ENCODE data around the gene UGT1A4. TPM values are rescaled to one million over a fixed set of nuclear protein-coding genes. Genes with fewer than 3 reads are reported as not detected.
A peak's percentile ranks its signal among the peaks of the same experiment; 100 is the strongest.

UGT1A4 gene
- total RNA-seq: not detected in 2 replicates

DNA sequence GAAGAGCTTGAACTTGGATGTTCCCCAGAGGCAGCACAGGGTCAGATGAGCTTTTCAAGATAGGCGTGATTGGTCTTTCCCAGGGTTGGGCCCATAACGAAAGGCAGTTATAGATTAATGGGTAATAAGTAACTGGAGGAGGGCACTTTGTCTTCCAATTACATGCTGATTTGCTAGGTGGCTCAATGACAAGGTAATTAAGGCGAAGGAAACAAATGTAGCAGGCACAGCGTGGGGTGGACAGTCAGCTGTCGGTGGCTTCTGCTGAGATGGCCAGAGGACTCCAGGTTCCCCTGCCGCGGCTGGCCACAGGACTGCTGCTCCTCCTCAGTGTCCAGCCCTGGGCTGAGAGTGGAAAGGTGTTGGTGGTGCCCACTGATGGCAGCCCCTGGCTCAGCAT is at the start of gene UGT1A4:
UGT1A4 (plus strand) TSS at position 185 of the 400 bp plus-strand sequence; CDS start at position 270, 85 bp downstream.
- no peak for DNase-seq (ENCODE audit: low read depth in 2 of 2)

DNA sequence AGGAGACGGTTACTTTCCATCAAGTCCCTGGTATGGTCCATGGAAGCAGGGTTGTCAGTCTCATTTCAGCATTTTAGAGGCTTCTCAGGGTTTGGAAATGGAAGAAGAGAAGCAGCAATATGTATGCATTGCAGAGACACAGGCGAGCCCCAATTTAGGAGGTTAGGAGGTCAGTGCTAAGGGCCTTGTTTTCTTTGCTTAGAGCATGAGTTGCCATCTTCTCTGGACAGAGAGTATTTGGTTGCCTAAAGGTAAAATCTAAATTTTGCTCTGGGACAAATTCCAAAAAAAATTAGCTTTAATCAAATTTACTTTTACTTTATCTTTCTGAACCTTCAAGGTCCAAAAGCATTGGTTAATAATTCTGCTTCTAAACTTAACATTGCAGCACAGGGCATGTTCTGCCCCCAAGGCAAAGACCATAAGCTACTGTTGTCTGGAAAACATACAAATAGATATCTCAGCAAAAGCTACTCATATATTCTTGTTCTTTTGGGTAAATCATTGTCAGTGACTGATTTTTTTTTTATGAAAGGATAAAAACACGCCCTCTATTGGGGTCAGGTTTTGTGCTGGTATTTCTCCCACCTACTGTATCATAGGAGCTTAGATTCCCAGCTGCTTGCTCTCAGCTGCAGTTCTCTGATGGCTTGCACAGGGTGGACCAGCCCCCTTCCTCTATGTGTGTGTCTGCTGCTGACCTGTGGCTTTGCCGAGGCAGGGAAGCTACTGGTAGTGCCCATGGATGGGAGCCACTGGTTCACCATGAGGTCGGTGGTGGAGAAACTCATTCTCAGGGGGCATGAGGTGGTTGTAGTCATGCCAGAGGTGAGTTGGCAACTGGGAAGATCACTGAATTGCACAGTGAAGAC is 47.0 kb upstream of the UGT1A4 start, which contains the start of gene UGT1A9:
UGT1A9 (plus strand) TSS at position 609 of the 872 bp plus-strand sequence; CDS start at position 646, 37 bp downstream.
- DNase-seq (ENCODE audit: low read depth in 2 of 2): no peak

DNA sequence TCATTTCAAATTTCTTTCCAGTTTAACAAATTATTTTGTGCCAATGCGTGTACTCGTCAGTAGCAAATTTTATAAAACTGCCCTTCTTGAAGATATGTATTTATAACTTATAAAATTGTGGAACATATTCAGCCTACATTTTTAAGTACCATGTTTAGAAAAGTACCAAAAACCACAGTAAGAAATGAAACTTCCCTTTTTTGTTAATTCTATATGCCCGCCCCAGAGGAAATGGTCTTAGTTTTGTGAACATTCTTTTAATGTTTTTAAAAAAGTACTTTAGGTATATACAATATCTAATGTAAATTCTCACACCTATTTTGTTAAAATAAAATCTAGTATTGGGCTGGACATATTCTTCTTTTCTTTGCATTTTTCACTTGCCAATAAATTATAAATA is 45.6 kb upstream of the UGT1A4 start:
- DNase-seq (ENCODE audit: low read depth in 2 of 2): no peak

DNA sequence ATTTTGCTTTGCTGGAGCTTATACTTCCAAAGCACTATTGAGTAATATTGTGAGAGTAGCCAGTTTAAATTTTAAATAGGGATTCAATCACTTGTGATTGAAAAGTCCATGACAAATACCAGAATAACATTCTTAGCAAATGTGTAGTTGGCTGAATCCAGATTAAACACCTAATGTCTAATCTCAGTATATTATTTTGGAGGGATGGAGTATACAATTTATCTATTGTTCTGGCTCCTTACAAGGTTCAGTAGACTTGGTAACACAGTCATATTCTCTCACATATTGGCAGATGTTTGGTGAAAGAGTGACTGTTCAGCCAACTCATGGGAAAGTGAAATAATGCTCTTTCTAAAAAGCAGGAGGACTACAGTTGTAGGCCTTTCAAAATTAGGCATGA is 44.6 kb upstream of the UGT1A4 start:
- no peak for DNase-seq (ENCODE audit: low read depth in 2 of 2)

DNA sequence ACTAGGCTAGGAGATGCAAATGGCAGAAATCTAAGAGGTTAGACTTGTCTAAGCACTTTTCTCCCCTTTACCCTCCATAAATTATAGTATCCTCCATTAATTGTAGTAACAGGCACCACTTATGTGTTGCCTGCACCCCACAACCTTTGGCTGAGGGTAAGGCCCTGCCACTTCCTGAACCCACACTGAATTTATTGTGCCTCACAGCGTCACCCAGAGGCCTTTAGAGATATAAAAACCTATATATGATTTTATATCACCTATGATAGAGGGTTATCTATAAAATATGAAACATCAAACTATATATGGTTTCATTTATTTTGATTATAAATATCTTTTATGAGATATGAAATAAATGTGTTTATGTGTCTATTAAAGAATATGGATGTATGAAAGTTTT is 44.2 kb upstream of the UGT1A4 start:
- DNase-seq (ENCODE audit: low read depth in 2 of 2): no peak

DNA sequence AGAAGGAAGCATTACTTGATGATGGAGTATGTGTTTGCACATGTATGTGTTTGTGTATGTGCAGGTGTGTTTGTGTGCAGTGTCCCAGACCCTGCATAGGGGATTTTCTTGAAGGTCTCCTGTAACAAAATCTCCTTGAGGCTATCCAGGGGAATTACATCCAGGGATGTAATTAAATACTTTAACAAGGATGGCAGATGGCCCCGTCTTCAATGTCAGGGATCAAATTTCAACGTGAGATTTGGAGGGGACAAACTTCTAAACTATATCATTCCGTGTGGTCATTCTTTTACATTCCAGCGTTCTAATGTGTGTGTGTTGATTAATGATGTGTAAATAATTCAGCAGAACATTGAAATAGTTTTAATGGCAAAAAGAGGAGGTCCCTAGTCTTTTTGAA is 43.5 kb upstream of the UGT1A4 start:
- DNase-seq (ENCODE audit: low read depth in 2 of 2): no peak

DNA sequence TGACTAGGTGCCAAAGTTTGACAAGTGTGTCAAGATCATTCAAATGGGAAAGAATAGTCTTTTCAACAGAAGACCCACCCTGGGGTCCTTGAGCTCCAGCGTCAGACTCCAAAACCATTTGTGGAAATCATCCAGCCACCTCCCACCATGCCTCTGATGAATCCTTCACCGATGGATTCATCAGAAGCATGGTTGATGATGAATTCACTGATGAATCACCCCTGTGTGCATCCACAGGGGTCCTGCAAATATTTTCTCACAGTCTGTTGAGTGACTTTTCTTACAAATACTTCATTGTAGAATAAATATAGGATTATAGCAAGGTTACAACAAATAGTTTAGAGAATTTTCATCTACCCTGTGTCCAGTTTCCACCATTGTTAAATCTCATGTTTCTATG is 42.5 kb upstream of the UGT1A4 start:
- no peak for DNase-seq (ENCODE audit: low read depth in 2 of 2)

DNA sequence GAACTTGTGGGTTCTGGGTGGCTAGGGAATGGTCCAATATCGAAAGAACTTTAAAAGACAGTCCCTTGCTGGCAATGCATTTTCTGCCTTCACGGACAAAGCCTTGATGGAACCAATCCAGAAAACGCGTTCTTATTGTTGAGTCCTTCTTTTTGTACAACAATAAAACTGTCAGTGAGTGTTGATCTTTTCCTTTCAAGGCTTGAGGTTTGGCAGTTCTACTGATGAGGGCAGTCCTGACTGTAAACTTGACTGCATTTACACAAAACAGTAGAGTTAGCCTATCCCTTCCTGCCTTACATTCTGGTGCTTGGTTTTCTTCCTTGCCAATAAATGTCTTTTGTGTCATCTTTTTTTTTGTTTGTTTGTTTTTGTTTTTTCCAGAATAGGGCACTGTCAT is 39.3 kb upstream of the UGT1A4 start:
- no peak for DNase-seq (ENCODE audit: low read depth in 2 of 2)

DNA sequence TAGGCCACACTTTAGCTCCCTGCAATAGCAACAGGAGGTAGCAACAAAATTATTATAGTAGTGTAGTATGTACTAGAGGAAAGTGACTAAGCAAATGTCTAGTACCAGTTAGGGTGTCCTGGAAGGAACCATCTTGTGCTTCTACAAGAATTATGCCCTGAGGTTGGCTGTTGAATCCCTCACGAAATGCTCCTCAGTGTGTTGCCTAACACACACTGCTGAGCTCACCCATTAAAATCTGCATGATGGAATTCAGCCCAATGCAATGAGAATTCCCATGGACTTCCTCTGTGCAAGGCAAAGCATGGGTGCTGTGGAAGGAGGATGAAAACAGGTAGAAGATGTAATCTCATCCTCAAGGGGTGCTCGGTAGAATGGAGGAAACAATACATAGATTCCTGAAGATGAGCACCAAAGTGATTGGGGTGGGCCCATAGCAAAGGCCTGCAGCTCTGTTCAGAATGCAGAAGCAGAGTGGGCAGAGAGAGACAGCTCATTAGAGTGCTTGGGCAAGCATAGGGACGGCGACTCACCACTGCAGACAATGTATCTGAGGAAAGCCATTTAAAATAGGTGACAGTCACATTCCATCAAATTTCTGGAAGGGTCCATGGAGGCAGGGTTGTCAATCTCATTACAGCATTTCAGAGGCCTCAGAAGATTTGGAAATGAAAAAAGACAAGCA is 38.0 kb upstream of the UGT1A4 start:
- DNase-seq (ENCODE audit: low read depth in 2 of 2): no peak

DNA sequence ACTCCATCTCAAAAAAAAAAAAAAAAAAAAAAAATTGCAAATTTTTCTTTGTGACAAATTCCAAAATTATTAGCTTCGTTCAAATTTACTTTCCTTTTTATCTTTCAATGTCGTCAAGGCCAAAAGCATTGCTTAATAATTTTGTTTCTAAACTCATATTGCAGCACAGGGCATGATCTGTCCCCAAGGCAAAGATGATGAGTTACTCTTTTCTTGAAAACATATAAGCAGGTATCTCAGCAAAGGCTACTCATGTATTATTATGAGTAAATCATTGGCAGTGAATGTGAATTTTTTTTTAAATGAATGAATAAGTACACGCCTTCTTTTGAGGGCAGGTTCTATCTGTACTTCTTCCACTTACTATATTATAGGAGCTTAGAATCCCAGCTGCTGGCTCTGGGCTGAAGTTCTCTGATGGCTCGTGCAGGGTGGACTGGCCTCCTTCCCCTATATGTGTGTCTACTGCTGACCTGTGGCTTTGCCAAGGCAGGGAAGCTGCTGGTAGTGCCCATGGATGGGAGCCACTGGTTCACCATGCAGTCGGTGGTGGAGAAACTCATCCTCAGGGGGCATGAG is 36.9 kb upstream of the UGT1A4 start, which contains the start of gene UGT1A7:
UGT1A7 (plus strand) TSS at position 381 of the 579 bp plus-strand sequence; CDS start at position 418, 37 bp downstream.
- no peak for DNase-seq (ENCODE audit: low read depth in 2 of 2)

DNA sequence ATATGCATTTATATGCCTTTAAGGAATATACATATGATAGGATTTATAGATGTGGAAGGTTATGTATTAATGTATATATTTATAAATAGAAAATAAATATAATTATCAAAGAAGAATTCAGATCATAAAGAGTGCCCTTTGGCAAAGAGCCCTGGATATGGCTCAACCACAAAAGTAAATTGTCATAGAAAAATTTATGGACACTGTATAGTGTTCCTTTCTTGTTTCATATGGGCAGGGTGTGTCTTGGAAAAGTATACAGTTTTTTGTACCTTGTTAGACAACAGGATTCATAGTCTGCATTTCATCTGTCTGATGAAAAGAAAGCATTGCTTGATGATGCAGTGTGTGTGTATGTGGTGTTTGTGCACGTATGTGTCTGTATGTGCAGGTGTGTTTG is 33.9 kb upstream of the UGT1A4 start:
- no peak for DNase-seq (ENCODE audit: low read depth in 2 of 2)

DNA sequence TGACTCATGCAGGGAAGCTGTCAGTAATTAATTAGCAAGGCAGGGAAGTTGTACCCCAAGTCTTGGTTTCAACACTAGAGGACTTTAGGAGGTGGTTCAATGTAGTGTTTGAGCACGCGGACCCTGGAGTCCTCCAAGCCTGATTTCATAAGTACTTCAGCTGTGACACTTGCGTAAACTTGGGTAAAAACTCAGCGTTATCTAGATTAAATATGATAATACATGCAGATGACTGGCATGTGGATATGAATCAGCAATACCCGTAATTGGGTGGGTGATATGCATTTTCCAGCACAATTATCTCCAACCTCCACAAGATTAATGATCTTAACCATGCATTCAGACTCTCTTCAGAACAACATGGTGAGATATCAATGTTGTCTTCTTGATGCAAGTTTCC is 31.6 kb upstream of the UGT1A4 start:
- DNase-seq (ENCODE audit: low read depth in 2 of 2): no peak

DNA sequence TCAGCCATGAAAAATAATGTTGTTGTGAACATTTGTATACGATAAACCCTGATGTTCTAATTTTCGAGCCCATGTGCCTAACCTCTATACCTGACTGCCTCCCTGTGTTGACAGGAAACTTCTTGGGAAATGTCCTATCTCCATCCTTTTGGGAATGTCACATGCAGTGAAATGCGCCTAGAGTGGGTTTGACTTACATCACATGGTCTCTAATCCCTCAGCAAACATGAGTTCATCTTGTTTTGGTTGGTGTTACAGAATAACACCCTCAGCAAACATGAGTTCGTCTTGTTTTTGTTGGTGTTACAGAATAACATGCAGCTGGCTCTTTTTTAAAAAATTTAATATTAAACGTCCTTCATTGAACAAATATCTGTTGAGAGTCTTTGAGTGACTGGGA is 30.2 kb upstream of the UGT1A4 start:
- DNase-seq (ENCODE audit: low read depth in 2 of 2): no peak

DNA sequence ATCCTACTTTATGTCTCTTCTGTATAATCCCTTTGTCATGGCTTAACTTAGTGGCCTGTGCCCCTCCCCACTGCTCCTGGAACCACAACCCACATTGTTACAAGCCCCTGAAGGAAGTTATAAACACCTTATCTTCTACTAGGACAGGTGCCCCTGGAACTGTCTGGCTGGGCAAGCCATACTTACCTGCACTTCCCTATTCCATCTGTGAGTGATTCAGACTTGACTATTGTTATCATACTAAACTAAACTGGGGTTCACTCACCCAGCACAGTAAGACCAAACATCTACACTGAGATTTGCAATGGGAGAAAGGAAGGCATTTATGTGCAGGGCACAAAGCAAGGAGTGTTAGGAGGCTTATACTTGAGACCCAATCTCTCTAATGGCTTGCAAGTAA is 29.5 kb upstream of the UGT1A4 start:
- DNase-seq (ENCODE audit: low read depth in 2 of 2): peak in 1 of 2 donors; percentile 39

DNA sequence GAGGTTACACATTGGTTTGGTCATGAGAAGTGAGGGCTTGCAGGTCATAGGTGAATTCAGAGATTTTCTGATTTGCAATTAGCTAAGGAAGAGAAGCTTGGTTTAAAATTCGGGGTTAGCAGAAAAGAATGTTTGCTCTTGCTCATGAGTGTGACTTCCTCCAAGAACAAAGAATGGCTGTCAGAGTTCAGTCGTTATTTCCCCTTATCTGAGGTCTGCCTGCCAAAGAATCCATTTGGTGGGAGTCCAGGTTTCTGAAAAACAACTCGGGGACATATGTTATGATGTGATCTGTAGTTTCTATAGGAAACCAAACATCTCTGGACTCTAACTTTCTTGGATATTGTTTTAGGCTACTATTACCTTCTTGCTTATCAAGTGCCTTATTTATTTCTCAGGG is 29.0 kb upstream of the UGT1A4 start:
- peak; percentile 54 to 93 for DNase-seq (ENCODE audit: low read depth in 2 of 2)

DNA sequence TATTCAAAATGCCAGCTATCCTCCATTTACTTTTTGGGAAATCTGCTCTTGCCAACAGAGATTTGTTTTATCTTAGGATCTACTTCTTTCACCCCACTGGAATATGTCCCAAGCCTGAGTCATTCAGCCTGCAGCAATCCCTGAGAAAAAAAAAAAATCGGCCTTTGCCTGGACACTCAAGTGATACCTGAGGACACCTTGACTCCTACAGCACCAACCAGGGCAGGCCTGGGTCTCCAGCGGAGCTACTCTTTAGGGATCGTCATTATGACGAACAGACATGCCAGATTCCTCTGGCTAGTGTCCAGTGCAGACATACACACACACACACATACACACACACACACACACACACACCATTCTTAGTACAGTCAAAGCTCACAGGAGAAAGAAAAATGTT is 28.1 kb upstream of the UGT1A4 start:
- DNase-seq (ENCODE audit: low read depth in 2 of 2): peak; percentile 15 to 40

DNA sequence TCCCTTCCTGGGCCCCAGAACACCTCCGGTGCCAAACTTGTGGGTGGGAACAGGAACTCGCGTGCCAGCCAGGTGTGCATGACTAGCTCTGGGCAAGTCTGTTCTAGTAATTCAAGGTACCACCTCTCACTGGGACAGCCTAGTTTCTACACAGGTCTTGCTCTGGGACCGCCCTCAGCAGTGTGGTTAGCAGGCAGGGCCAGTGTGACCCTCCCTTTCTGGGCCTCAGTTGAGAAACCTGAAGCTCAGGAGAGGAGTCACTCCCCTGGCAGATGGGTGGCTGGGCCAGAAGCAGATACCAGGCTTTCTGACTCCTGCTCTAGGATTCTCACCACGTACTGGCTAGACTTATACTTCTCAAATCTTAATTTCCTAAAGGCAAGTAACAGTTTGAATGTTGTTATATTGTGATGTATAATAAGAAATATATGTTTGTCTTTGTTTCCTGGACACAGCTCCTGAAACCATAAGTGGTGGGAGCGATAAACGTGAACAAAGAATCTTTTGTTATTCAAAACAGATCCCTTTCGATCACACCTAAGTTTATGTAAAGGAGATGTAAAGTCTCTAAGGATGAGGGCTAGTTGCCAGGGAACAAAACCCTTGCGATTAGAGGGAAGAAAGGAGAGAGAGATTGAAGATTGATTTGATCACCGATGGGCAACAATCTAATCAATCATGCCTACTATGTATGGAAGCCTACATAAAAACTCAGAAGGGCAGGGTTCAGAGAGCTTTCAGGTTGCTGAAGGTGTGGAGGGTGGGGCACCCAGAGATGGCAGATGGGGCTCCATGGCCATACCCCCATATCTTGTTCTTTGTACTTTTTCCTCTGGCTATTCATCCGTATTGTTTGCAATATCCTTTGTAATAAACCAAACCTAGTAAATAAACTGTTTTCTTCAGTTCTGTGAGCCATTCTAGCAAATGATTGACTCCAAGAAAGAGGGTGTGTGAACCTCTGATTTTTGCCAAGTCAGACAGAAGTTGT is 26.8 kb upstream of the UGT1A4 start:
- DNase-seq (ENCODE audit: low read depth in 2 of 2): no peak

DNA sequence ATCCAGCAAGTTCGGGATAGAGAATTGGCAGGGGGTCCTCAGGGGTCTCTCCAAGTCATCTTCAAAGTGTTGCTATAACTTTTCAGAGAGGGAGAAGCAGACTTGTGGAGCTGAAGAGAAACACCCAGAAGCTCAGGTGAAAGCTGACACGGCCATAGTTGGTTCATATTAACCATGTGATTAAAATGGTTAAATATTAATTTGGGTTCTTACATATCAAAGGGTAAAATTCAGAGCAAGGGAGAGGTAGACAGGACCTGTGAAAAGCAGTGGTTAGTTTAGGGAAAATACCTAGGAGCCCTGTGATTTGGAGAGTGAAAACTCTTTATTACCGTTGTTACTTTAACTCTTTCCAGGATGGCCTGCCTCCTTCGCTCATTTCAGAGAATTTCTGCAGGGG is 25.9 kb upstream of the UGT1A4 start, which contains the start of gene UGT1A6:
UGT1A6 (plus strand) TSS at position 243 of the 400 bp plus-strand sequence; CDS start at position 358, 115 bp downstream.
- no peak for DNase-seq (ENCODE audit: low read depth in 2 of 2)

DNA sequence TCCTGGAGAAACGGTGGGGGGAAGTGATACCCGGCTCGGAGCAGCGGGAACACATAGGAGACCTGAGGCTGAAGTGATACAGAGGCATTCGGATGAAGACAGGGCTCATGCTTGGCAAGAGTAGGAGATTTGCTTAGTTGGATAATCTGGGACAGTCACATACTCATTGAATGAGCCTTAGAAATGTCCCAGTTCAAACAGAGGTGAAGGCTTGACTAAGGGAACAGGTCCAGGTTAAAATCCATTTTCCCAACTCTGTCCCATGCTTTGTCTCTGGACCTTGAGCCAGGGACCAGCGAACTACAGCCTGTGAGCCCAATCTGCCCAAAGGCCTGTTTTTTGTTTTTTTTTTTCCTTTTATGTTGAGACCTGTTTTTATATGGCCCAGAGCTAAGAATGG is 24.6 kb upstream of the UGT1A4 start:
- DNase-seq (ENCODE audit: low read depth in 2 of 2): no peak

DNA sequence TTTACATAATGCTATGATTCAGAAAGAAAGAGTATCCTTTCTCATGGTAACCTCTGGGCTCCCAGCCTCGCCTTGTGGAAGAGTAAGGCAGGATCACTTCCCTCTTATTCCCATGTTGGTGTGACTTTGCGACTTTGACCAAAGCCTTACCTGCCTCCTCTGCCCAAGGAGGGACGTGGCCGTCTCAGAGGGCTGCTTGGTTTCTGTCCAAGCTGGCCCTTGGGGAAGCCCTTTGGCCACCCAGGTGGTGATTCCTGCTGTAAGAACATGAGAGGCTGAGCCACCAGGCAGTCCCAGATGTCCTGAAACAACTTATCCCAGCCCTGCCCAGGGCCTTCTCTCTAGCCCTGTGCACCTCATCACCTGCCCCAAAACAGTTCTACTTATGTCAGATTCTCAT is 19.8 kb upstream of the UGT1A4 start:
- no peak for DNase-seq (ENCODE audit: low read depth in 2 of 2)

Data from dermis microvascular lymphatic vessel endothelial cell (primary cell).